Endodermal cell (in vitro differentiated cells): Measurements from ENCODE around the gene CDSN. TPM values are rescaled to one million over a fixed set of nuclear protein-coding genes. Genes with fewer than 3 reads are reported as not detected.

Experiments
- DNase-seq: peaks from one replicate; pipeline ENCODE4 v3.0.0-alpha.2; 2017
- H3K27ac ChIP-seq: 2 replicates; pipeline ENCODE4 v1.5.1; 2013; ENCODE audit warnings: mild to moderate bottlenecking, low read depth, low read length, moderate library complexity
- H3K27me3 ChIP-seq: 2 replicates; pipeline ENCODE4 v1.6.1; 2013; ENCODE audit warnings: mild to moderate bottlenecking, low read length, moderate library complexity; ENCODE audit not compliant: insufficient read depth, control insufficient read depth, poor library complexity, severe bottlenecking
- H3K36me3 ChIP-seq: 2 replicates; pipeline ENCODE4 v1.7.0; 2013; ENCODE audit warnings: mild to moderate bottlenecking, low read length, moderate library complexity; ENCODE audit not compliant: control insufficient read depth, insufficient read depth
- H3K4me1 ChIP-seq: one replicate; pipeline ENCODE4 v1.7.0; 2013; ENCODE audit warnings: low read length; ENCODE audit not compliant: control insufficient read depth, insufficient read depth
- H3K4me3 ChIP-seq: 2 replicates; pipeline ENCODE4 v1.5.1; 2013; ENCODE audit warnings: mild to moderate bottlenecking, low read length, moderate library complexity
- H3K9ac ChIP-seq: 2 replicates; pipeline ENCODE4 v1.6.1; 2013; ENCODE audit warnings: mild to moderate bottlenecking, low read length, moderate library complexity; ENCODE audit not compliant: poor library complexity, severe bottlenecking; ENCODE audit errors: extremely low read depth
- H3K9me3 ChIP-seq: 2 replicates; pipeline ENCODE4 v1.6.1; 2013; ENCODE audit warnings: mild to moderate bottlenecking, low read length, moderate library complexity; ENCODE audit not compliant: control insufficient read depth
- H3K27ac Mint-ChIP-seq: 2 replicates; pipeline ENCODE4 v1.8.0; 2020; ENCODE audit warnings: mixed read lengths
- H3K27me3 Mint-ChIP-seq: 2 replicates; pipeline ENCODE4 v1.8.0; 2021; ENCODE audit warnings: mild to moderate bottlenecking, mixed read lengths; ENCODE audit not compliant: insufficient read depth
- H3K36me3 Mint-ChIP-seq: 2 replicates; pipeline ENCODE4 v1.8.0; 2020; ENCODE audit warnings: low read depth, mixed read lengths
- H3K4me1 Mint-ChIP-seq: 2 replicates; pipeline ENCODE4 v1.8.0; 2020; ENCODE audit warnings: mixed read lengths
- H3K4me3 Mint-ChIP-seq: 2 replicates; pipeline ENCODE4 v1.8.0; 2020; ENCODE audit warnings: mild to moderate bottlenecking, moderate library complexity, mixed read lengths
- H3K9me3 Mint-ChIP-seq: 2 replicates; pipeline ENCODE4 v1.8.0; 2020; ENCODE audit warnings: mild to moderate bottlenecking, mixed read lengths
- CTCF ChIP-seq: fragments of 200-600 bp; sonication (generic); conservative IDR thresholded peaks from 2 replicates; pipeline ENCODE4 v1.5.0; 2021; ENCODE audit warnings: antibody characterized with exemption, mild to moderate bottlenecking
- WGBS, 2 experiments: methylation state at CpG; one replicate each; pipeline versions ENCODE4 v1.1.5 to v1.1.7; 2013; ENCODE audit warnings: missing lambda C conversion rate in 2 of 2, mixed read lengths in 1 of 2; ENCODE audit not compliant: insufficient coverage in 1 of 2, insufficient read length in 1 of 2; 5-methylcytosine and 5-hydroxymethylcytosine counted together
- total RNA-seq, 2 donors: library from RNA; stranded (reverse); fragmentation: NEBNext Ultra II Directional in 1 of 2; extraction: Animal tissue kit (Norgen Biotek cat#: 25700) in 1 of 2; gene quantifications; 2 replicates in 1 of 2; 3 replicates in 1 of 2; pipeline ENCODE4 v1.2.1, GENCODE V29; 2021

CDSN gene
- total RNA-seq, 2 donors from 2014 or later = not detected

GRCh38 chr6:31121131-31121790 lies 1.0 kb upstream of the CDSN start:
- peaks cover 12% of the 10 kb centered on the region for H3K4me1 Mint-ChIP-seq
- no peak for DNase-seq

GRCh38 chr6:31118178-31118577 lies 2.1 kb downstream of the CDSN start:
- no peak overlapping the region for H3K27ac Mint-ChIP-seq

More at GRCh38 chr6:31121131-31121790, 1.0 kb upstream of the CDSN start:
- 90 to 98% methylated on average over 5 to 12 of the region's 12 CpGs for WGBS, 2 experiments
- Histone ChIP-seq H3K4me1 (no peaks in the 10 kb centered on the region), H3K27ac (no peak overlapping the region), H3K9me3 (no peaks in the 10 kb centered on the region), H3K4me3 (no peak overlapping the region), H3K9ac (no peak overlapping the region), H3K27me3 (no peaks in the 10 kb centered on the region), H3K36me3 (no peaks in the 10 kb centered on the region)
- H3K36me3 Mint-ChIP-seq = no peaks in the 10 kb centered on the region
- H3K27ac Mint-ChIP-seq = no peak overlapping the region
- no peak overlapping the region for H3K4me3 Mint-ChIP-seq
- peaks cover 7% of the 10 kb centered on the region for H3K27me3 Mint-ChIP-seq
- no peaks in the 10 kb centered on the region for H3K9me3 Mint-ChIP-seq
- TF ChIP-seq CTCF = no peak

GRCh38 chr6:31116661-31117385 lies 3.4 kb downstream of the CDSN start:
- Histone ChIP-seq H3K36me3 (no peaks in the 10 kb centered on the region), H3K27ac (no peak overlapping the region), H3K9ac (no peak overlapping the region), H3K4me1 (peaks cover 9% of the 10 kb centered on the region), H3K27me3 (no peaks in the 10 kb centered on the region), H3K9me3 (no peaks in the 10 kb centered on the region), H3K4me3 (no peak overlapping the region)
- Mint-ChIP-seq H3K36me3 (no peaks in the 10 kb centered on the region), H3K4me1 (peaks cover 17% of the 10 kb centered on the region), H3K4me3 (no peak overlapping the region), H3K9me3 (no peaks in the 10 kb centered on the region), H3K27me3 (peaks cover 15% of the 10 kb centered on the region), H3K27ac (no peak overlapping the region)
- no peak for TF ChIP-seq CTCF
- WGBS, 2 experiments = 90 to 94% methylated on average over 9 to 19 of the region's 19 CpGs
- no peak for DNase-seq

More at GRCh38 chr6:31118178-31118577, 2.1 kb downstream of the CDSN start:
- H3K4me3 Mint-ChIP-seq = no peak overlapping the region
- Histone ChIP-seq H3K9me3 (no peaks in the 10 kb centered on the region), H3K27me3 (no peaks in the 10 kb centered on the region), H3K4me3 (no peak overlapping the region), H3K9ac (no peak overlapping the region), H3K4me1 (peaks cover 9% of the 10 kb centered on the region), H3K27ac (no peak overlapping the region), H3K36me3 (no peaks in the 10 kb centered on the region)
- peaks cover 8% of the 10 kb centered on the region for H3K27me3 Mint-ChIP-seq
- TF ChIP-seq CTCF = no peak
- H3K36me3 Mint-ChIP-seq = no peaks in the 10 kb centered on the region
- 90 to 96% methylated on average over 7 of the region's 7 CpGs for WGBS, 2 experiments
- peaks cover 17% of the 10 kb centered on the region for H3K4me1 Mint-ChIP-seq
- DNase-seq = no peak
- no peaks in the 10 kb centered on the region for H3K9me3 Mint-ChIP-seq
